Ureter (tissue), 1 donor: ENCODE results near the gene ERCC6L2. TPM values are rescaled to one million over a fixed set of nuclear protein-coding genes. Genes with fewer than 3 reads are reported as not detected.

ENCODE experiments used
- DNase-seq: peaks from one replicate; pipeline ENCODE4 v3.0.0-alpha.2; 2020; ENCODE audit warnings: low spot score
- total RNA-seq: library from RNA; stranded (reverse); gene quantifications from one replicate; pipeline ENCODE4 v1.2.4, GENCODE V29; 2023
- donor health status: DM: yes; HTN: yes; CAD: no.

ERCC6L2 gene
- total RNA-seq, 1 donor from 2014 or later = 72.7 TPM

DNA sequence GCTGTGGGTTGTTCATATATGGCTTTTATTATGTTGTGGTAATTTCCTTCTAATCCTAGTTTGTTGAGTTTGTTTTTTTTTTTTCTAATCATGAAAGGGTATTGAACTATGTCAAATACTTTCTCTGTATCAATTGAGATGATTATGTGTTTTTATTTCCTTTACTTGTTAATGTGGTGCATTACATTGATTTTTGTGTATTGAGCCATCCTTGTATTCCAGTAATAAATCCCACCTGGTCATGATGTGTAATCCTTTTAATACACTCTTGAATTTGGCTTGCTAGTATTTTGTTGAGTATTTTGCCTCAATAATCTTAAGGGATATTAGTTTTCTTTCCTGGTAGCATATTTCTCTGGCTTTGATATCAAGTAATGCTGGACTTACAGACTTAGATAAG is 13.1 kb upstream of the ERCC6L2 start:
- no peak for DNase-seq

DNA sequence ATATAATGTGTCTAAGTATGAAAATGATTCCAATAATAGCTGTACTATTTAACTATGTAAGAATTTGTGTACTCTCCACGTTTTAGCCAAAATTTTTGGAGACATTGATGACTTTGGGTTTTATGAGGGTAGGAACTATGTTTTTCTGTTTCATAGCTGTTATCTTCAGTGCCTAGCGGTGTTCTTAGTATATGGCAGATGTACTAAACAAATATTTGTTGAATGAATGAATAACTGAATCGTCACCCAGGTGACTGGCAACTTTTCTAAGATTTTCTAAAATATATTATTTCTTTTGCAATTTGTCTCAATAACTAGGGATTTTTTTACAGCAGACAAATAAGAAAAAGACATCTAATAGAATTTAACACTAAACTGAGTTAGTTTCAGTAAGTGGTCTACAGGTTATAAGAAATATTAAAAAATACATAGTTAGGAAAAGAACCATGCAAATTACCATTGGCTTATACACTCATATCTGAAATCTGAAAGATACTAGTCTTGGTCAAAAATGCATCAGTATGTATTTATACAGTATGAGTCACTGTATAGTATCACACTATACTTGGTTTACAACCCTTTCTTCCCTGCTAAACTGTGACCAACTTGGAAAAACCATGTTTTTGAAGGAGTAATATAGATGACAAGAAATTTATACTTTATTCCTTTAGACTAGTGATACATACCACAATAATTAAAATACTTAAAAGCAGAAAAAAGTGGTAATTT is 10.5 kb upstream of the ERCC6L2 start:
- no peak for DNase-seq

DNA sequence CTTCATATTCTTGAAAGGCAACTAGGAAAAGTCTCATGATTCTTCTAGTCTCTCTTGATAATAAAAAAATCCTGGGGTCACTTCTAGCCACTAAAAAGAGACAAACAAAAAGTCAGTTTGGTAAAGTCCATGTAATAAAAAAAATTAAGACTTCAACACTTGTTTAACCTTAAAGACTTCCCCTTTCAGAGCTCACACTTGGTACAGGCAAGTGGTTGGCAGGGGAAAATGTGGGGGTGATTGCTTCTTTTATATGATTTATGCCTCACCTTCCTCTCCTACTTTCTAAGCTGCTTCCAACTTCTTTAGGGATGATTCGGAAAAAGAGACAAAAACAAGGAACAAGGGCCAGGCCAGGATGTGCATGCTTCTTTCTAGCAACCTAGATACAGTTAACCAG is 5.1 kb upstream of the ERCC6L2 start:
- no peak for DNase-seq

DNA sequence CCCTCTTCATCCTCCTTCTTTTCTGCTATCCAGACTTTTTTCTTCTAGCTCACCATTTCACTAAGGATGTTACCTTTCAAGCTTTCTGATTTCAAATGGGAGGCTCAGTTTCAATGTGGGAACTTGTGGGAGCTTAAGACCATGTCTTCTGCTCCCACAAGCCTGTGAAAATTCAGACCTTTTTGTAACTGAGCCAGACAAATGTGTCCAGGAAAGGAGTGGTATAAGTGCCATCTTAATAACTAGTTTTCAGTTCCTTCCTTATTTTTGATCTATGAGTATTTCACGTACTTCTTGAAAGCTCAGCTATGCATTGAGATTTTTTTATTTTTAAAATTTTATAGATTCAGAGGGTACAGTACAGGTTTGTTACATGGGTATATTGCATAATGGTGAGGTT is 4.6 kb upstream of the ERCC6L2 start:
- DNase-seq = no peak

DNA sequence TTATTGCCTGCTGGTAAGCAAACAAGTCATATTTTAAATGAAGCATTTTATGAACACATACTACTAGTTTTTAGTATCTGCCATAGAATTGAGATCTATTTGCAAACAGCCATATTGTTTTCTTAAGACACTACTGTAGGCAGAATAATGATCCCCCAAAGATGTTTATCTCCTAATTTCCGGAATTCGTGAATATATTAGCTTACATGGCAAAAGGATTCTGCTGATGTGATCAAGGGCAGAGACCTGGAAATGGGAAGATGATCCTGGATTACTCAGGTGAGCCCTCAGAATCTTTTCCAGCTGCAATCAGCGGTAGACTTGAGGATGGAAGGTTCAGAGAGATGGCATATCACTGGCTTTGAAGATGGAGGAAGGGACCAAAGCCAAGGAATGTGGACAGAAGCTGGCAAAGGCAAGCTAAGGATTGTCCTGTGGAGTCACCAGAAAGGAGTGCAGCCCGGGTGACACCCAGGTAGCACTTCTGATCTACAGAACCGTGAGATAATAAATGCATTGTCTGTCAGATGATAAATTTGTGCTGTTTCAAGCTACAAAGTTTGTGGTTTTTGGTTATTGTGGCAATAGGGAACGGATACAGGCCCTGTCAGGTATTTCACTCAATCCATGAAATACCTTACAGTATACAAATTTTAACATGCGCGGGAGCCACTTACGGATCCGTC is 1.0 kb upstream of the ERCC6L2 start:
- DNase-seq = no peak

DNA sequence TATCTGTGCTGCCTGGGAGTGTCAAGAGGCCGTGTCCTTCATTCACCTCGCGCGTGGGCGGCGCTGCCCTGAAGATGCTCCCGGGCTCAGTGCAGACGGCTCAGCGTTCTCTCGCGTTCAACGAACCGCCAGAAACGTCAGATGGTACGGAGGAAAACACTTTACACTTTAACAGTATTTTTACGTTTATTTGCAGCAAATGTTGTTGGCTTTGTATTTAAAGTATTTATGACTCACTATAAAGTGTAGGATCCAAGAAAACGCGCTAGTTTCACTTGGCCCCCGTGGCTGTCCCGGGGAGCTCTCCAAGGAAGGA is 544 bp upstream of the ERCC6L2 start:
- DNase-seq = peak; percentile 65

DNA sequence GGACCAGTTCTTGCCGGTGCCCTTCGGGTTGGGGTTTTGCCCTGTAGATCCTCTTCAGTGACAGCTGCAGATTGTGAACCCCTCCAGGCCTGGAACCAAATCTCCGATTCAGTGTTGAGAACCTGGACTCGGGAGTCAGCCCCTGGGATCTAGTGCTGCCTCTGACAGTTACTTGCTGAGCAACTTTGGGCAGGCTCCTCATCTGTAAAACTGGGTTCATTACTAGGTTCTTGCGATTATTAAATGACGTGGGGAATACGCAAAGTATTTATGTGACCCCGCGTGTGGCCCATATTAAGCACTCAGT is 600 bp downstream of the ERCC6L2 start:
- no peak for DNase-seq

DNA sequence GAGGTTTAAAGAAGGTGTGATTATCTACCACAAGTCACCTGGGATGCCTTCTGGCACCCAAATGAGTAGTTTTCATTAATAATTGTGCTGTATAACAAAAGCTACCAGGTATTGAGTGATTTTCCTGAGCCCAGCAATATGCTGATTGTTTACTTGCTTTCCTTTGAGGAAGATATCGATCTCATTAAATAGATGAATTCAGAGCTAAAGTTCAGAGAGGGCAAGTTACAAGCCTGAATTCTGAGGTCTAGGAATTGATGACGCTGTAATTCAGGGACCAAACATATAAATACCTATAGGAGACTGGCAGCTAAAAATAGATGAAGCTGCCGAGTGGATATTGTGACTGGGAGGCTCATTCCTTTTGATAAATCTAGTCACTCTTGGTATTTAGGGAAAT is 1.1 kb downstream of the ERCC6L2 start:
- no peak for DNase-seq

DNA sequence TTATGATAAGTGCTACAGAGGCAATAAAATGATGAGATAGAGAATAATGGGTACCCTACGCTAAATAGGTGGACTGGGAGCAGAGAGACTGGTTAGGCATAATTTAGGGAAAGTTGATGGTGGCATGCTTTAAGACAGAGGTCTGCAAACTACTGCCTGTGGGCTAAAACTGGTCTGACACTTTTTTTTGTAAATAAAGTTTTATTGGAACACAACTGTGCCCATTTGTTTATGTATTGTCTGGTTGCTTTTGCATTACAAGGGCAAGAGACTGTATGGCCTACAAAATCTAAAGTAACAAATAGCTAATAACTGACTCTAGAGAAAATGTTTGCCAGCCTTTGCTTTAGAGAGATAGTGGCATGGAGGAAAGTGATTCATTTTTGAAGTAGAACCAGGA is 2.5 kb downstream of the ERCC6L2 start:
- DNase-seq = no peak

DNA sequence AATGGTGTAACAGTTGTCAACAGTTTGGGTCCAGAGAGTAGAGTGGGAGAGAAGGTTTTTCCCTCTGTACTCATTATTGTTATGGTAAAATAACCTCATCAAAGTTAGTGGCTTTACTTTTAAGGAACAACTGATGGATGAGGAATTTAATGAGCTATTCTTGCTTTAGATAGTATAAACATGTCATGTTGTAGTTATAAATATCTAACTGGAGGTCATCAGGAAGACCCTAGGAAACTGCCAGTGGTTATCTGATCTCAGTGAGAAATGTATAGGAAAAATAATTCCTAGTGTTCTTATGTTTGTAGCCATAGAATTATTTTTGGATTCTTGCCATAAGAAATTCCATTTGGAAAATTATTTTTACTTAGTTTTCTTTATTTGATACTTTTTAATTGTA is 4.1 kb downstream of the ERCC6L2 start:
- no peak for DNase-seq

DNA sequence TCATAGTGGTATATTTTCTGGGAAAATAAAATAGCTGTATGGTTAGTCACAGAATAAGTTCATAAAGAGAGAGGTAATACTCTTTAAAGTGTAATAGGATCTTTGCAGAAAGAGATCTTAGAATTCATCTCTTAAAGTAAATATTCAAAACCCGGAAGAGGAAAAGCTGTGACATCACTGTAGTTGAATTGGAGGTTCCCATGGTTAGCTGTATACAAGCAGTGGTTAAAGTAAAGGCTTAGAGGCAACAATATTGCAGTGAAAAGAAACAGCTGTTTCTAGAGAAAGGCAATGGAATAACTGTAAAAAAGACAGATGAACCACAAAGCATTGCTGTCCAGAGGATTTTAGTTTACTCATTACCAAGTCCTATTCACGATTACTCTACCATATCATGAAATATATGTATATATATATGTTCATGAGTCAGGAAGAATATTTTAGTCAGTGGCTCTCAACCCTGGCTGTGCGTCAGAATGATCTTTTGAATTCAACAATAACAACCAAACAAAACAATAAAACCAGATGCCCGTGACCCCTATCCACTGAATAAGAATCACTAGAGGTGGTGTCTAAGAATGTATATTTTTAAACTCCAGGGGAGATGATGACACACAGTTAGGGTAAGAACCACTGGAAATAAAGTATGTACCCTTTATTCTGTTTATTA is 4.7 kb downstream of the ERCC6L2 start:
- no peak for DNase-seq

DNA sequence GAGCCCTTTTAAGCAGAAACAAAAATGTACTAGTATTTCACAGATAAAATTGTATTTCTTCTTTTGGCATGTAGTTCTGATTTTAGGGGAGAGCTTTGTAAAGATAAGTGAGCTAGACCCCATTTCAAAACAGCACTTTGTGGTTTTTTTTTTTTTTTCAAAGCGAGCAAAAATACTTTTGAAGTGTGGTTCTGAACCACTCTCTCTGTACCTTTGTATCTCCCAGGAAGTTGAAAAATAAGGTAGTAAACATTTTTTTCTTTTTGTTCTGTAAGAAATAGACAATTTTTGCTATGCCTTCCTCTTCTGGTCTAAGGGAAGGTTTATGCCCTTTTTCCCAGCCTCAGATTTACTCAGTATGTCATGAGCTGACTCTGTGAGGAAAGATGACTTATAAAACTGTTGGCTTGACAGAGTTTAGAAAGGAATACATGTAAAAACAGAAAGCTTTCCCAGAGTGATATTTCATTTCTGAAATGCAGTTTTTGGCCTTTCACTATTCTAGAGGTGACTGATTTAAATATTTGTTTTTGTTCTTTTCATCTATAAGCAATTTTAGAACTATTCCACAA is 12.5 kb downstream of the ERCC6L2 start:
- no peak for DNase-seq

DNA sequence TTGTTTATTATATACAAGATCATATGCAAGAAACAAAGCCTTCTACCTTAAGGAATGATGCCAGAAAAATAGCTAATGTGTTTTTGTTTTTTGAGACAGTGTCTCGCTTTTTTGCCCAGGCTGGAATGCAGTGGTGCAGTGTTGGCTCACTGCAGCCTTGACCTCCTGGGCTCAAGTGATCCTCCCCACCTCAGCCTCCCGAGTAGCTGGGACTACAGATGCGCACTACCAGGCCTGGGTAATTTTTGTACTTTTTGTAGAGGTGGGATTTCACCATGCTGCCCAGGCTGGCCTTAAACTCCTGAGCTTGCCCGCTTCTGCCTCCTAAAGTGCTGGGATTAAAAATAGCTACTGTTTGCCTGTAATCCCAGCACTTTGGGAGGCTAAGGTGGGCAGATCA is 15.1 kb downstream of the ERCC6L2 start:
- DNase-seq = no peak

DNA sequence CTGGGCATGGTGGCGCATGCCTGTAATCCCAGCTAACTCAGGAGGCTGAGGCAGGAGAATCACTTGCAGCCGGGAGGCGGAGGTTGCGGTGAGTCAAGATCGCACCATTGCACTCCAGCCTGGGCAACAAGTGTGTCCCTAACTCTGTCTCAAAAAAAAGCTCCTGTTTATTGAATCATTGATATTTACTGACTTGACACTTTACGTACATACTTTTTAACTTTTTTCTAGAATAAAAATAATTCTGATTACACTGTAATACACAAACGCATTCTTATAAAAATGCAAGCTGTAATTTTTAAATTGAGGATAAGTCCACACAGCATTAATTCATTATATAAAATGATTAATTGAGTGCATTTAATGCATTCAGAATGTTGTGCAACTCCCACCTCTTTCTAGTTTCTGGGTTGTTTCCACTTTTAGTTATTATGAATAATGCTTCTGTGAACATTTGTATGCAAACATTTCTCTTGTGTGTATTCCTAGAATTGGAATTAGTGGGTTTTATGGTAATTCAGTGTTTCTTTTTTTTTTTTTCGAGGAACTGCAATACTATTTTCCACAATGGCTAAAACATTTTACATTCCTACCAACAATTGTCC is 15.7 kb downstream of the ERCC6L2 start:
- no peak for DNase-seq

DNA sequence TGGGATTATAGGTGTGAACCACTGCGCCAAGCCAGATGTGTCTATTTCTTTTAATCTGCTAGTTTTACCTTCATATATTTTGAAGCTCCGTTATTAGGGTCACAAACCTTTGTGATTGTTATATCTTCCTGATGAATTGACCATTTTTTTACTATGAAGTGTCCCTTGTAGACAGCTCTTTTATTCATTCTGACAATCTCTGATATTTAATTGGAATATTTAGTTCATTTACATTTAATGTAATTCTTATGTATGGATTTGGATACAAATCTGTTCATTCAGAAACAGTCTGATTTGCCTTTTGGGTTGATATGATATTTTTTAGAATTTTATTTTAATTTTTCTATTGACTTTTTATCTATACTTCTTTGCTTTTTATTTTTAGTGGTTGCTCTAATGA is 17.2 kb downstream of the ERCC6L2 start:
- no peak for DNase-seq

DNA sequence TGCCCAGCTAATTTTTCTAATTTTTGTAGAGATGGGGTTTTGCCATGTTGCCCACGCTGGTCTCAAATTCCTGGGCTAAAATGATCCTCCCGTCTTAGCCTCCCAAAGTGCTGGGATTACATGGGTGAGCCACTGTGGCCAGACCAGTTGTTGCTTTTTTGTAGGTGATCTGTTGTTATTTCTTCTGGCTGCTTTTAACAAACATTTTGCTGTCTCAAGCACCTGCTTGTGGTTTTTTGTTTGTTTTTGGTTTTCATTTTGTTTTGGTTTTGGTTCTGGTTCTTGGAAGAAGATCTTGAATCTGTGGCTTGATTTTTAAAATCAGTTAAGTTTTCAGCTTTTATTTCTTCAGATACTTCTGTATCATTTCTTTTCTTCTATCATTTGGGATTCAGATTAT is 21.1 kb downstream of the ERCC6L2 start:
- DNase-seq = no peak

DNA sequence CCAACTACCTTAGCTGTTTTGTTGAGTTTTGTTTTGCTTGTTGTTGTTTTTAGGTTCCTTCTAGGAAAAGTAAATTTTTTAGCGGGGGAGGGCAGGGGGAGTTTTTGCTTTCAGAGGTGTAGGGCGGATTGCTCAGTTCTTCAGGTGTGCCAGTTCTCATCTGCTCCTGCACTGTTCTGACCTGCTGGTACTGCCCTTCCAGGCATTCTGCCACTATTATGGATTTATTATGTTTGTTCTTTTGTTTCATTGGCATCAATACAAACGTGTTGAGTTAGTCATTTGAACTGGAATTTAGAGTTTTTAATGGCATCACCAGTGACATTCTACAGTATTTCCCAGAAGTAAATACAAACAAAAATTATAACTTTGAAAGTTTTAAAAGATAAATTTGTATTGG is 26.0 kb downstream of the ERCC6L2 start:
- DNase-seq = no peak

DNA sequence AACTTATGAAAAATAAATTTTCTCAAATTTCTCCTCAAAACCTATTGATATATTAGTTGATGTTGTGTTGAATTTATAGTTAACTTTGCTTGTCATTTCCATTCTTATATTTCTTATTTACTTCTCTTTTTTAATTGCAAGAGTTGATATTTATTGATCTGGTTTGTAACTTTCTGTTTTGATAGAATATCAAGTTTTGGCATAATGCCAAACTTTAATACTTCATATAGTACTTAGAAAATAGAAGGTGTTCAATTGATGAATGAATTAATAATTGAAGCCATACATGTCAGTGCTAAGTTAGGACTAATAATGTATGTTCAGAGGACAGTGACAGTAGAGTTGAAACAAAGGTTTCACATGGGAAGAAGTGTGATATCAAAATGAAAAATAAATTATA is 27.9 kb downstream of the ERCC6L2 start:
- no peak for DNase-seq

DNA sequence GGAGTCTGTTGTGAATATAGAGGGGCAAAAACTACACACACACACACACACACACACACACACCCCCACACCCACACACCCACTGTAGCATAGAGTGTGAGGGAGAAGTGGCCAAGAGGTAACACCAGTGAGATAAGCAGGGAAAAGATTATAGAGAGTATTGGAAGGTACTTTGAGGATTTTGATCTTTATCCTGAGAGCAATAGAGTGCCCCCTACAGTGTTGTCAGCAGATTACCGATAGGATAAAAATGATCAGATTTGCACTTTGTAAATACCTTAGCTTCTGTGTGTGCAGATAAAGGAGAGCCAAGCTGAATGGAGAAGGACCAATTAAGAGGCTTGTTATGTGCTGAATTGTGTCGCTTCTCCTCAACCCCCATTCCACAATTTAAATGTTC is 32.3 kb downstream of the ERCC6L2 start:
- no peak for DNase-seq

DNA sequence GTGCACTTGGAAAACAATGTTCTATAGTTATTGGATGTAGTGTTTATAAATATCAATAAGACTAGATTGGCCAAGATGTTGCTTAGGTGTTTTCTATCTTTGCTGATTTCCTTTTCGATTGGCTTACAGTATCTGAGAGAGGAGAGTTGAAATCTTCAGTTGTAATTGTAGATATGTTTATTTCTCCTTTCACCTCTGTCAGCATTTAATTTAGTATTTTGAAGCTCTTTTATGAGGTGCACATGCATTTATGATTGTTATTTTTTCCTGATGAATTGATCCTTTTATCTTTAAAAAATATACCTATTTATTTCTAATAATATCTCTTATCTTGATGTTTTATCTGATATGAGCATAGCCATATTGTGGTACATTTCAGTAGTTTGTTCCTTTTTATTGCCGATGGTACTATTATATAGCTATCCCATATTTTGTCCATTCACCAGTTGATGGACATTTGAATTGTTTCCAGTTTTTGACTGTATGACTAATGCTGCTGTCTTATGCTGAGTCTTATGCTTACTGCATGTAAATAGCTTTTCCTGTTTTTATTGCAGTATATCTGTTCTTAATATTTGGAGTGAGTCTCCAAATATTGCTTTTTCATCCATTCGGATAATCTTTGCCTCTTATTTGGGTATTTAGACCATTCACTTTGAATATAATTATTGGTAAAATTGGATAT is 34.7 kb downstream of the ERCC6L2 start:
- DNase-seq = no peak

DNA sequence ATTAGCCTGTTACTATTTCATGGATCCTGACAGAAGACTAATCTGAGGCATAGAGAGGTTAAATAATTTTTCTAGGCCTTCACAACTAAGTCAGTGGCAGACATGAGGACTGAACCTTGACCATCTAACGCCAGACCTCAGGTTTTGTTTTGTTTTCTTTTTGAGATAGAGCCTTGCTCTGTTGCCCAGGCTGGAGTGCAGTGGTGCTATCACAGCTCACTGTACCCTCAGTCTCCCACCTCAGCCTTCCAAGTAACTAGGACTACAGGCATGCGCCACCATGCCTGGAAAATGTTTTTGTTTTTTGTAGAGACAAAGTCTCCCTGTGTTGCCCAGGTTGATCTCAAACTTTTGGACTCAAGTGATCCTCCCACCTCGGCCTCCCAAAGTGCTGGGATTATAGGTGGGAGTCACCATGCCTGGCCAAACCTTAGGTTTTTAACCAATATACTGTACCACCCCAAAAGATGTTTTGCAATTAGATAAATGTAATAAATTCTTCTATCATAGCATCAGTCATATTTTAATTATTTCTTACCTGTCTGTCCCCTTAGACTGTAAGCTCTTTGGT is 35.4 kb downstream of the ERCC6L2 start:
- DNase-seq = no peak

DNA sequence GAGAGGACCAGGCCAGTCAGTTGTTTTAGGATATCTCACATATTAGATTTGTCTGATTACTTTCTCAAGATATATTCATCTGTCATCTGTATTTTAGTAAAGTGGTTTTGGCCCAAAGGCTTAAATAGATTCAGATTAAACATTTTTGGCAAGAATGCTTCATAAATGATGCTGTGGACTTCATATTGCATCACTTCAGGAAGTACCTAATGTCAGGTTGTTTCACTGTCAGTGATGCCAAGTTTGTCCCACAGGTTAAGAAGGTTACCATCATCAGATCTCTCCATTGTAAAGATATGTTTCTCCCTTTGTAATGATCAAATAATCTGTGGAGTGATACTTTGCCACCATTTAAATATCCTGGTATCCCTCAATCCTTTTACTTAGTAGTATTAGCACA is 37.3 kb downstream of the ERCC6L2 start:
- no peak for DNase-seq
